HL-60 (cell line): Measurements from ENCODE around the gene PPM1J.
"Not testable (repeated sequence)": the region's sequence is repeated elsewhere in the genome, so short reads cannot be mapped to it uniquely, and the experiment has no call there.

Experiments
- DNase-seq, 2 experiments: peaks; one replicate each; pipeline ENCODE4 v3.0.0-alpha.2; 2010 to 2020; ENCODE audit warnings: low read depth in 1 of 2, low spot score in 1 of 2
- H3K27ac ChIP-seq: fragments of 250-450 bp; sonication (Bioruptor Pico); replicated peaks from 2 replicates; pipeline ENCODE4 v1.5.1; 2020; ENCODE audit warnings: mild to moderate bottlenecking, moderate library complexity
- H3K27me3 ChIP-seq: fragments of 250-450 bp; sonication (Bioruptor Pico); 2 replicates; pipeline ENCODE4 v1.5.1; 2021; ENCODE audit warnings: mild to moderate bottlenecking, moderate library complexity; ENCODE audit not compliant: insufficient read depth, poor library complexity, severe bottlenecking
- H3K4me3 ChIP-seq: replicated peaks from 2 replicates; pipeline ENCODE4 v1.5.1; 2011; ENCODE audit warnings: mild to moderate bottlenecking, control low read depth, low read length; ENCODE audit not compliant: insufficient read depth
- GABPA ChIP-seq: IDR thresholded peaks from 2 replicates; pipeline ENCODE4 v1.6.1; 2012; ENCODE audit warnings: low read depth
- POLR2AphosphoS5 ChIP-seq: IDR thresholded peaks from 2 replicates; pipeline ENCODE4 v1.6.1; 2012; ENCODE audit warnings: low read depth
- REST ChIP-seq: IDR thresholded peaks from 2 replicates; pipeline ENCODE4 v1.6.1; 2012; ENCODE audit warnings: low read depth; ENCODE audit not compliant: insufficient replicate concordance
- SPI1 ChIP-seq: IDR thresholded peaks from 2 replicates; pipeline ENCODE4 v1.6.1; 2012; ENCODE audit warnings: low read depth, mild to moderate bottlenecking, borderline replicate concordance
- TF ChIP-seq, protein P1 (sequence below): IDR thresholded peaks from one replicate; pipeline ENCODE4 v1.5.1; 2011; ENCODE audit warnings: low read length, control low read depth, inconsistent platforms; ENCODE audit not compliant: insufficient read depth

The PPM1J gene

GRCh38 chr1:112727716-112728115 lies 12.6 kb upstream of the PPM1J start:
- no peak overlapping the region for H3K4me3 ChIP-seq
- no peaks in the 10 kb centered on the region for H3K27me3 ChIP-seq
- H3K27ac ChIP-seq = no peak overlapping the region
- no peak for DNase-seq
- TF ChIP-seq REST = no peak
- no peak for TF ChIP-seq POLR2AphosphoS5
- TF ChIP-seq, protein P1, sequence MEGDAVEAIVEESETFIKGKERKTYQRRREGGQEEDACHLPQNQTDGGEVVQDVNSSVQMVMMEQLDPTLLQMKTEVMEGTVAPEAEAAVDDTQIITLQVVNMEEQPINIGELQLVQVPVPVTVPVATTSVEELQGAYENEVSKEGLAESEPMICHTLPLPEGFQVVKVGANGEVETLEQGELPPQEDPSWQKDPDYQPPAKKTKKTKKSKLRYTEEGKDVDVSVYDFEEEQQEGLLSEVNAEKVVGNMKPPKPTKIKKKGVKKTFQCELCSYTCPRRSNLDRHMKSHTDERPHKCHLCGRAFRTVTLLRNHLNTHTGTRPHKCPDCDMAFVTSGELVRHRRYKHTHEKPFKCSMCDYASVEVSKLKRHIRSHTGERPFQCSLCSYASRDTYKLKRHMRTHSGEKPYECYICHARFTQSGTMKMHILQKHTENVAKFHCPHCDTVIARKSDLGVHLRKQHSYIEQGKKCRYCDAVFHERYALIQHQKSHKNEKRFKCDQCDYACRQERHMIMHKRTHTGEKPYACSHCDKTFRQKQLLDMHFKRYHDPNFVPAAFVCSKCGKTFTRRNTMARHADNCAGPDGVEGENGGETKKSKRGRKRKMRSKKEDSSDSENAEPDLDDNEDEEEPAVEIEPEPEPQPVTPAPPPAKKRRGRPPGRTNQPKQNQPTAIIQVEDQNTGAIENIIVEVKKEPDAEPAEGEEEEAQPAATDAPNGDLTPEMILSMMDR = no peak
- no peak for TF ChIP-seq GABPA
- no peak for TF ChIP-seq SPI1

GRCh38 chr1:112724240-112724639 lies 9.1 kb upstream of the PPM1J start:
- H3K4me3 ChIP-seq, H3K27ac ChIP-seq, H3K27me3 ChIP-seq, DNase-seq: not testable (repeated sequence)

DNA sequence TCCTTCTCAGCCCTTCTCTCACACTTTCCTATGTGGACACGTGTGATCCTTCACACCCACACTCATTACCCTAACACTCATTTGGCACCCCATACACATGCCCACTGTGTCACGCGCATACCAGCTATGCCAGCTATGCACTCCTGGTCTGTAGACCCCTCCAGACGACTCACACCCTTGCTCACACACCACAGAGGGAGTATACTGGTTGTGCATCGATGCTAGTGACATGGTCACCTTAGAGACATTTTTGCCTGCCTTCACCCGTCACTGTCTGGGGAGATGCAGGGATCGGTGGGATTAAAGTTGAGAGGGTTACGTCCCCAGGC lies 8.3 kb upstream of the PPM1J start:
- TF ChIP-seq SPI1 (no peak), POLR2AphosphoS5 (no peak), GABPA (no peak), REST (no peak)
- TF ChIP-seq, protein P1 = no peak
- no peak overlapping the region for H3K27ac ChIP-seq
- no peak overlapping the region for H3K4me3 ChIP-seq
- no peak for DNase-seq
- H3K27me3 ChIP-seq = peaks cover under 1% of the 10 kb centered on the region

DNA sequence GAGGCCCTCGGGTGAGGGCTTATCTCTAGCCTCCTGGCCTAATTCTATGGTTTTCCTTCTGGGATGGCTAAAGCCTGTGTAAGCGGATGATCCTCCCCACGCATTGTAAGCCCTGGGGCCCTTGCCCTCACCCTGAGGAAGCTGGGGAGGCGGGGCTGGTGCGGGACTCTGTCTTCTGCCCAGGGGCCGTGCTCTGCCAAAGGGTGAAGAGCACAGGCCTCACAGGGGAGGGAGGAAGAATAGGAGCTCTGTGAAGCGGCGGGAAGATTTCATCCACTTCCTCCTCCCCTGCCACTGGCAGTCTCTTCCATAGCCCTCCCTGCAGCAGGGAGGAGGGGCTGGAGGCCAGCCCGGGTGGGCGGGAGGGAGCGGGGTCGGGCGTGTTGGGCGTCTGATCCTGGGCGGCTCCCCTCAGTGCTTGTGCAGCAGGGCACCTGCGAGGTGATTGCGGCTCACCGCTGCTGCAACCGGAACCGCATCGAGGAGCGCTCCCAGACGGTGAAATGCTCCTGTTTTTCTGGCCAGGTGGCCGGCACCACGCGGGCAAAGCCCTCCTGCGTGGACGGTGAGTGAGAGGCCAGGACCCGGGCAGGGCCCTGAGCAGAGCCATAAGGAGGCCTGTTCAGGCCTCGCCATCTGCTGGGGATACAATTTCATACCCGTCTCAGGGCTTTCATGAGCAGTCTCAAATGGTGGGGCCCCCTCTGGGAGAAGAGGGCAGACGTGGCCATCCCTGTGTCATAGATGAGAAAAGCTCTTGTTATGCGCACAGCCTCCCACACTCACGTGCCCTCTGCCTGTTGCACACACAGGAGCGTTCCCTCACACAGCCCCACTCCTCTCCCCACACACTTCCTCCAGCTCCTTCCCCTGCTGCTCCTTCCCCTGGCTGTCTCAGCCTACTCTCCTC lies 7.7 kb upstream of the PPM1J start:
- H3K27ac ChIP-seq = peak overlapping the region; percentile 53
- H3K4me3 ChIP-seq = peak overlapping the region; percentile 28
- TF ChIP-seq REST (no peak), SPI1 (peak; percentile 70), POLR2AphosphoS5 (0 out of 2 replicates have a peak, but pooled peaks have one; percentile 26)
- DNase-seq = peak; percentile 57 to 74
- H3K27me3 ChIP-seq = peaks cover 3% of the 10 kb centered on the region
